Loucy (cell line): ENCODE data around the gene SP140L.

Experiments used
- H2AFZ ChIP-seq: fragments of 200-600 bp; sonication (generic); 2 replicates; pipeline ENCODE4 v1.6.0; 2016; ENCODE audit warnings: antibody characterized with exemption, mild to moderate bottlenecking, low read length, moderate library complexity
- H3F3A ChIP-seq: fragments of 200-600 bp; 2 replicates; pipeline ENCODE4 v1.6.0; 2016; ENCODE audit warnings: antibody characterized with exemption, low read depth, mild to moderate bottlenecking
- H3K27me3 ChIP-seq: fragments of 200-600 bp; sonication (generic); 2 replicates; pipeline ENCODE4 v1.6.1; 2014; ENCODE audit warnings: low read length, mild to moderate bottlenecking; ENCODE audit not compliant: insufficient read depth, poor library complexity, severe bottlenecking
- H3K36me3 ChIP-seq: fragments of 200-600 bp; sonication (generic); 2 replicates; pipeline ENCODE4 v1.6.1; 2016; ENCODE audit warnings: low read length; ENCODE audit not compliant: insufficient read depth
- H3K4me1 ChIP-seq: fragments of 200-600 bp; sonication (generic); 2 replicates; pipeline ENCODE4 v1.5.1; 2014; ENCODE audit warnings: low read length, mild to moderate bottlenecking; ENCODE audit not compliant: insufficient read depth, poor library complexity, severe bottlenecking
- H3K4me2 ChIP-seq: fragments of 200-600 bp; sonication (generic); 2 replicates; pipeline ENCODE4 v1.6.0; 2014; ENCODE audit warnings: antibody characterized with exemption, low read length, low read depth, mild to moderate bottlenecking; ENCODE audit not compliant: poor library complexity, severe bottlenecking
- H3K4me3 ChIP-seq: fragments of 200-600 bp; sonication (generic); 2 replicates; pipeline ENCODE4 v1.5.1; 2014; ENCODE audit warnings: low read length, mild to moderate bottlenecking, mixed read lengths; ENCODE audit not compliant: poor library complexity, severe bottlenecking
- H3K79me2 ChIP-seq: fragments of 200-600 bp; sonication (generic); 2 replicates; pipeline ENCODE4 v1.6.1; 2014; ENCODE audit warnings: low read length; ENCODE audit not compliant: insufficient read depth
- H3K9ac ChIP-seq: fragments of 200-600 bp; sonication (generic); 2 replicates; pipeline ENCODE4 v1.6.0; 2014; ENCODE audit warnings: mild to moderate bottlenecking, low read depth, low read length, moderate library complexity; ENCODE audit not compliant: poor library complexity, severe bottlenecking
- H3K9me2 ChIP-seq: fragments of 200-600 bp; sonication (generic); replicated peaks from 2 replicates; pipeline ENCODE4 v1.6.1; 2016; ENCODE audit warnings: low read depth, low read length, mixed read lengths
- H3K9me3 ChIP-seq: fragments of 200-600 bp; sonication (generic); 2 replicates; pipeline ENCODE4 v1.6.1; 2014; ENCODE audit warnings: mild to moderate bottlenecking, antibody characterized with exemption, low read length, low read depth; ENCODE audit not compliant: insufficient read depth
- H4K20me1 ChIP-seq: fragments of 200-600 bp; sonication (generic); 2 replicates; pipeline ENCODE4 v1.6.0; 2014; ENCODE audit warnings: antibody characterized with exemption, low read length, mild to moderate bottlenecking; ENCODE audit not compliant: insufficient read depth, poor library complexity, severe bottlenecking
- EZH2phosphoT487 ChIP-seq: fragments of 200-600 bp; IDR thresholded peaks from 2 replicates; pipeline ENCODE4 v1.6.1; 2018; ENCODE audit warnings: antibody characterized with exemption, mild to moderate bottlenecking, moderate library complexity, borderline replicate concordance
- TF ChIP-seq, protein P1 (sequence below): fragments of 200-600 bp; sonication (generic); conservative IDR thresholded peaks from 2 replicates; pipeline ENCODE4 v1.5.1; 2014; ENCODE audit warnings: mild to moderate bottlenecking, antibody characterized with exemption, low read length

The SP140L gene

DNA sequence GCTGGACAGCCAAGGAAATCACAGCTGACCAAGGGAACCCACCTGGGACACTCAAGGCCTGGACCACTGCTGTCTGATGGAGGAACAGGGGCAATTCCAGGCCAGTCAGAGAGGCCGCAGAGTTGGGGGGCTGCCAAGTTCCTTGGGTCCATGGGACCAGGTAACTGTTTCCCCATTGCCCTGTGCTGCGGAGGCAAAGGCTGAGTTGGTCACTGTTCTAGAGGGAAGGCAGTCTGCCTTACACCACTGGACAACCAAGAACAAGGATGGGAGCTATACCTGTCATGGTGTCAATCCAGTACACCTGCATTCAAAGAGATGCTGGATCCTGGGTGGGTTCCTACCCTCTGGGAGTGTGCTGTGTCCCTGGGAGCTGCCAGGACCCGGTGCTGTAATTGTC is 9.6 kb upstream of the SP140L start:
- Histone ChIP-seq H4K20me1 (no peaks in the 10 kb centered on the region), H3K4me1 (peaks cover 36% of the 10 kb centered on the region), H3K9me3 (no peaks in the 10 kb centered on the region), H3K9me2 (no peaks in the 10 kb centered on the region), H3K4me3 (no peak overlapping the region), H3K27me3 (no peaks in the 10 kb centered on the region), H3K79me2 (no peaks in the 10 kb centered on the region), H3F3A (peaks cover 6% of the 10 kb centered on the region; the same call in 1 of the 2 replicates), H3K4me2 (no peak overlapping the region), H2AFZ (no peak overlapping the region), H3K9ac (peak overlapping the region; percentile 71), H3K36me3 (no peaks in the 10 kb centered on the region)
- TF ChIP-seq, protein P1, sequence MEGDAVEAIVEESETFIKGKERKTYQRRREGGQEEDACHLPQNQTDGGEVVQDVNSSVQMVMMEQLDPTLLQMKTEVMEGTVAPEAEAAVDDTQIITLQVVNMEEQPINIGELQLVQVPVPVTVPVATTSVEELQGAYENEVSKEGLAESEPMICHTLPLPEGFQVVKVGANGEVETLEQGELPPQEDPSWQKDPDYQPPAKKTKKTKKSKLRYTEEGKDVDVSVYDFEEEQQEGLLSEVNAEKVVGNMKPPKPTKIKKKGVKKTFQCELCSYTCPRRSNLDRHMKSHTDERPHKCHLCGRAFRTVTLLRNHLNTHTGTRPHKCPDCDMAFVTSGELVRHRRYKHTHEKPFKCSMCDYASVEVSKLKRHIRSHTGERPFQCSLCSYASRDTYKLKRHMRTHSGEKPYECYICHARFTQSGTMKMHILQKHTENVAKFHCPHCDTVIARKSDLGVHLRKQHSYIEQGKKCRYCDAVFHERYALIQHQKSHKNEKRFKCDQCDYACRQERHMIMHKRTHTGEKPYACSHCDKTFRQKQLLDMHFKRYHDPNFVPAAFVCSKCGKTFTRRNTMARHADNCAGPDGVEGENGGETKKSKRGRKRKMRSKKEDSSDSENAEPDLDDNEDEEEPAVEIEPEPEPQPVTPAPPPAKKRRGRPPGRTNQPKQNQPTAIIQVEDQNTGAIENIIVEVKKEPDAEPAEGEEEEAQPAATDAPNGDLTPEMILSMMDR = no peak

DNA sequence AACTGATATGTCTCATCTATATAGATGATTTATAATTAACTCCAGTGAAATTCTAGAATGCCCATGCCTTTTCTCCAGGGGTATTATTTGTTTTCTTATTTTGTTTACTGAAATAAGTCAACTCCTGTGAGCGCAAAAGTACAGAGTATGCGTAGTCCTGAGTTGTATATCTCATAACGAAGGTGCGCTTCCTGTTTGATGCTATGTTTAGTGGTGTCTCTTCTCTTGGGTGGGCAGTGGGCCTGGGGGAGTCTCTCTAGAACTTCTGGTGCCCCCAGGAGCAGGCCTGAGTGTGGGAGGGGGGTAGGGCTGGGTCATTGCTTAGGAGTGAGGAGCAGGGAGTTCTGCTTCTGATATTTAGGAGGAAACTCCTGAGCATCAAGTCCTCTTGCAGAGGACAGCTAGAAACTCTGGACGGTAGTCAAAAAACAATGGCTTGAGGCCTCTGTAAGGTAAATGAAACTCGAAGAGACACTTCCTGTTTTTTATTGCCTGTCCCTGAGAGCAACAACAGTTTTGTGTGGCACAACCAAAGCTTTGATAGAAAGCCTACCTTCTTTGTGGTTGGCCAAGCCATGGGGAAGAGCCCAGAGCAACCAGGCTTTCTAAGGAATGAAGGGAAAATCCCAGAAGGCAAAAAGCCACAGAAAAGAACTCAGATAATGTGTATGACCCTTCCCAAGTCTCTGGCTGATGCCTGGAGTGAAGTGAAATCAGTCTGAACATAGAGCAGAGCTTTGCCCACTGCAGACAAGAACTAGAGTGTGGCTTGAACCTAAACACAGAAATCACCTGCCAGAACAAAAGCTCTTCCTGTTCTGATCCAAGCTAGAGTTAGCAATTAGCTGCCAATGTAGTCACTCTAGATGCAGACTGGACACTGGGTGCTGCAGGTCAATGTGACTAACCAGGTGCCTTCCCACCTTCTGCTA is 8.5 kb upstream of the SP140L start:
- Histone ChIP-seq H3K36me3 (no peaks in the 10 kb centered on the region), H3K9me2 (no peaks in the 10 kb centered on the region), H3K4me2 (peak overlapping the region; percentile 88), H2AFZ (peak overlapping the region; percentile 34; the same call in 1 of the 2 replicates), H3K9ac (peak overlapping the region; percentile 71), H4K20me1 (no peaks in the 10 kb centered on the region), H3K4me3 (peak overlapping the region; percentile 68), H3K4me1 (peaks cover 36% of the 10 kb centered on the region), H3K79me2 (no peaks in the 10 kb centered on the region), H3K27me3 (no peaks in the 10 kb centered on the region), H3F3A (peaks cover 6% of the 10 kb centered on the region; the same call in 1 of the 2 replicates), H3K9me3 (no peaks in the 10 kb centered on the region)
- TF ChIP-seq, protein P1 = no peak
- no peak for TF ChIP-seq EZH2phosphoT487

DNA sequence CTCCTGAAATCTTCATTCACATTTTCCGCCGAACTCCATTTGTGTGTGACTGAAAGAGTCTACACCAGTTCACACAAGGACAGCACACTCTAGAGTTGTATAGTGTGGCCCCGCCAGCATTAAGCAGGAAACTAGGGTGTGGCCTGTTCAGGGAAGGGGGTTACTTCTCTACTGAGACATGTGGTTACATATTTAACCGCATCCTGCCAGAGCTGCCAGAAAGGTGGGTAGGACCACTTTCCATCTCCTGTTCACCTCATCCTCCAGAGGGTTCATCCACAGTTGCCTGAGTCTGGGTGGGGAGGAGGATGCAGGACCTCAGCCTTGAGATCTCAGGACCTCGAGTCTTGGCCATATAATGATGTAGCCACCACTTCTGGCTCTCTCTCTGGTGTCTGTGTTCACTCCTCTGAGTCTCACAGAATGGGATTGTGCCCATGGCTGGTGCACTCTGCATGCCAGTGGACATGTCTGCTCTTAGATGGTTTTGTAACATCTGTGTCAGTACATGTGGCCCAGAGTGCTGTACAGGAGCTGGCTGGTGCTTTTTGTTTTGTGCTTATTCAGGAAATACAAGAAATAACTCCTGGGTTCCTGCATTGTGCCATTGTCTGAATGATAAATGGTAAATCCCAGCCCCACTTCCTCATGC is 7.7 kb upstream of the SP140L start:
- Histone ChIP-seq H3K9ac (peak overlapping the region; percentile 71), H3K4me2 (peak overlapping the region; percentile 88), H3K9me3 (no peaks in the 10 kb centered on the region), H3K27me3 (no peaks in the 10 kb centered on the region), H3K36me3 (no peaks in the 10 kb centered on the region), H3K9me2 (no peaks in the 10 kb centered on the region), H2AFZ (peak overlapping the region; percentile 34; the same call in 1 of the 2 replicates), H3K4me3 (peak overlapping the region; percentile 68), H3K4me1 (peaks cover 36% of the 10 kb centered on the region), H4K20me1 (no peaks in the 10 kb centered on the region), H3K79me2 (no peaks in the 10 kb centered on the region), H3F3A (peaks cover 6% of the 10 kb centered on the region; the same call in 1 of the 2 replicates)
- TF ChIP-seq, protein P1 = no peak
- TF ChIP-seq EZH2phosphoT487 = no peak
